ENCODE results near the gene KIAA1217.
"Not testable (repeated sequence)": the region's sequence is repeated elsewhere in the genome, so short reads cannot be mapped to it uniquely, and the experiment has no call there.

Gene KIAA1217

GRCh38 chr10:24475598-24475997, 266.7 kb downstream of the KIAA1217 start:
- no peak for DNase-seq

DNA sequence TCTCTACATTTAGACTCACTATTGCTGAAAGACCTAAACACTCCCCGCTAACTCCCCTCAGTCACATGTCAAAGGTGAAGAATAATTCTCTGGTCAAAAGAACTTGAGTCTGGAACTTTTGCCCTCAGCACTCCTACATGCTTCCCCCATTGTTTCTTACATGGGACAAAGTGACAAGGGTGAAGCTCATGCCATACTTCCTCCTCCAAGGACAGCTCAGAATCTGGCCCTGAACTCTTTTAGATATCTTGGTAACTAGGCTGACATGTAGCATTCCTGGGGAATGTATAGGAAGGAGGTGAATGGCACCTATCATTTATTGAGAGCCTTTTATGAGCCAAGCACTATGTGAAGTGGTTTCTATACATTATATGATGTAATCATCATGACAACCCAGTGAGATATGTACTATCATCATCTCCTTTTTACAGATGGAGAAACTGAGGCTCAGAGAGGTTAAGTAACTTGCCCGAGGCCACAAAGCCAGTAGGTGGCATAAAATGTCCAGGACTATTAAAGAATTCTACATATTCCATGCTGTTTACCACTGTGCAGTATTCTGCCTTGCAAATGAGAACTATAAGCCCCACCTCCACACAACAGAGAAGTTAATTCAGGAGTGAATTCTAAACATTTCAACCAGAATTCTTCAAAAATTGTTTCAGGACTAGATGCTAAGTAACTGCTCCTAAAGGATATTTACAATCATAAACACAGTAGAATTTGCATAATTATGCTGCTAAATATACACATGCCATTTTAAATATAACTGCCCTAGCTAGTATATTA, 268.2 kb downstream of the KIAA1217 start:
- no peak for DNase-seq

DNA sequence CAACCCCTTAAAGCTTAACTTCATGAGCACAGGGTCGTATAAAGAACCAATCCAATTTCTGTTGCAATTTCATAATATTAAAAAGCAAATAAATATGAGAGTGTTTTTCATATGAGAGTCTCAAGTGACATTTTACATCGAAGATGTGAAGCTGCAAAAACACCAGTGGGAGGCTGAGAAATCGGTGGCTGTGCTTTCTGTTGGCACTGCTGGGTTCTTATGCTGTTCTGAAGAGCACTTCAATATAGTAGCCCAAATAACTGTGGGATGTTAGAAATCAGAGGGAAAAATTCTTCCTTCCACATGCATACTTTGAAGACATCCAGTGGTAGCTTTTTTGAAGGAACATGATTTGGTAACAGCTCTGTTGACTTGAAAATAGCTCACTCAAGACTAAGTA, 269.0 kb downstream of the KIAA1217 start:
- no peak for DNase-seq

DNA sequence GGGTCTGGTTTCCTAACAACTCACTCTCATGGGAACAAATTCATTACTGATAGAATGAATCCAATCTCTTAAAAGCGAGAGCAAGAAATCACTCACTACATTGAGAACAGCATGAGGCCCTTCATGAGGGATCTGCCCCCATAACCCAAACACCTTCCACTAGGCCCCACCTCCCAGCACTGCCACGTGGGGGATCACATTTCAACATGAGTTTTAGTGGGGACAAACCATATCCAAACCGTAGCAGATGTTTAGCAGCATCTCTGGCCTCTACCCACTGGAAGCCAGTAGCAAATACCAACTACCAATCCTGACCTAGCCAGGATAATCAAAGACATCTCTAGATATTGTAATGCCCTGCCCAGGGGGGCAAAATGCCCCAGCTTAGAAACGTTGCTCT, 270.9 kb downstream of the KIAA1217 start:
- no peak for DNase-seq

DNA sequence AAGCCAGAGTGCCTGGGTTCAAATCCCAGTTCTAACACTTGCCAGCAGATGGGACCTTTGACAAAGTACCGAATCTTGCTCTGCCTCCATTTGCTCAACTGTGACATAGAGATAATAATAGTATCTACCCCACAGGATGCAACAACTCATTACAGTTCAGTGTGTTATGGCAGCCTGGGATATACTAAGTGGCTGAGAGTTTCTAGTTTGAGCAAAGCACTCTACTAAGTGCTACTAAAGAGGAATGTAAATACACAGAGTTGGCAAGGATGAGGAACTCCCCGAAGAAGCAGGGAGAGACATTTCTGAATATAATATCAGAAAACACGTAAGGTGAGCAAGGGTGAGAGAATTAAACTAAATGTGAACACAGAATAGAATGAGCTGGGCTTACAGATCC, 271.5 kb downstream of the KIAA1217 start:
- DNase-seq: no peak

GRCh38 chr10:24481241-24481640, 272.3 kb downstream of the KIAA1217 start:
- DNase-seq: no peak

DNA sequence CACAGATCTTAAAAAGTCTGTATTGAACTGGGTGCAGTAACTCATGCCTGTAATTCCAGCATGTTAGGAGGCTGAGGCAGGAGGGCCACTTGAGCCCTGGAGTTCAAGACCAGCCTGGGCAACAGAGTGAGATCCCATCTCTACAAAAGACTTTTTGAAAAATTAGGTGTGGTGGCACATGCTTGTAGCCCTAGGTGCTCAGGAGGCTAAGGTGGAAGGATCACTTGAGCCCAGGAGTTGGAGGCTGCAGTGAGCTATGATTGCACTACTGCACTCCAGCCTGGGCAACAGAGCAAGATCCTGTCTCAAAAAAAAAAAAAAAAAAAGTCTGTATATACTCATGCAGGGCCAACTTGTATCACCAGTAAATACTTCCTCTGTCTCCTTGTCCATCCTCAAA, 273.8 kb downstream of the KIAA1217 start:
- not testable (repeated sequence) for DNase-seq

- DNase-seq: peak; percentile 5 to 19
These were observed 274.8 kb downstream of the KIAA1217 start for GRCh38 chr10:24483701-24484100.

- no peak for DNase-seq
These were observed 275.8 kb downstream of the KIAA1217 start for GRCh38 chr10:24484771-24485170.

GRCh38 chr10:24485304-24485703, 276.4 kb downstream of the KIAA1217 start:
- DNase-seq: no peak

DNA sequence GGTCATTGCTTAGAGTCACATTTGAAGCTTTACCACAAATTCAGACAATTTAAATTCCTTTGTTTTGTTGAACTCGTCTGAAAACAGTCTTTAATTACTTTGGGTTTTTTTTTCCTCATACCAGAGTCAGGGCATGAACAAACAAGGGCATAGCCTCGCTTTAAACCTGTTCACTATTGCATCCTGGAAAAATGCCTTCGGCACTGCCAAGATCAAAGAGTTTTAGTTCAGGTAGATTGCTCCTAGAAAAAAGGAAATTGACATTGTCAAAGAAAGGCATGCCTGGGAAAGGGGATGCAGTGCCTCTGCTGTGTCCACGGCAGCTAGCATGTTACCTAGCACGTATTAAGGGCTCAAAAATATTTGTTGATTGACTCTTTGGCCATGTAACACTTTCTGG, 279.7 kb downstream of the KIAA1217 start:
- DNase-seq: no peak

GRCh38 chr10:24493165-24493564, 284.2 kb downstream of the KIAA1217 start:
- DNase-seq: no peak

- DNase-seq: no peak
These were observed 285.3 kb downstream of the KIAA1217 start for GRCh38 chr10:24494236-24494635.

- DNase-seq: no peak
These were observed 285.8 kb downstream of the KIAA1217 start for GRCh38 chr10:24494777-24495176.

DNA sequence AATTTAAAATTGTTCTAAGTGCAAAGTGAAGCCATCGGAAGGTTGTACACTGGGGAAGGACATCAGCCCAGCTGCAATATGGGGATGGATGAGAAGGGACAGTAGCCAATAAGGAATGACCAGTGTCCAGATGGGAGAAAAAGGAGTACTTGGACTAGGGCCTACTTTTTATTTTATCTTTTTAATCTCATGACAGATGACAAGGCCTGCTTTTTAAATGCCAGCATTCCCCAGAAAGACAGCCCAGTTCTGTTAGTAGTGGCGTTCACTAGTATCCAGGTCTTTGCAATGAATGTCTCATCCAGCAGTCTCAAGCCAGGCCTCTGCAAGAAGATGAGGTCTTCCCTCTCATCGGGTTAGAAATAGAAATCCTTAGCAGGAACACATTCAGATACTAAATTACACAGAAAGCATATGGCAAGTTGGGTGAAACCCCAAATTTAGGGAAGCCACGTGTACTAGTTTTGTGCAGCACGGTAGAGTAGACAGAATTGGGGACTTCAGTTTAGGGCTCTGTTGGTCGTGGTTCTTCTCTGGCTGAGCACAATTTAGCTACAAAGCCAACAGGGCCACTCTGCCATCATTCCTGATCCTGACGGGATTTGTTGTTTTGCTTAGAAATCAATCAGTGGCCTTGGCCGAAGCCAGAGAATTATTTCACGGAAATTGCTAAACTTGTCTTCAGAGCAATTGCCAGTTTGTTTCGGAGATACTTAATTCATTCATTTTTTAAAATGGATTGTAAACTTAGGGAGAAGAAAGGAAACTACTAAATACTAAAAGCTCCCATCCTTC, 286.9 kb downstream of the KIAA1217 start:
- DNase-seq: no peak

DNA sequence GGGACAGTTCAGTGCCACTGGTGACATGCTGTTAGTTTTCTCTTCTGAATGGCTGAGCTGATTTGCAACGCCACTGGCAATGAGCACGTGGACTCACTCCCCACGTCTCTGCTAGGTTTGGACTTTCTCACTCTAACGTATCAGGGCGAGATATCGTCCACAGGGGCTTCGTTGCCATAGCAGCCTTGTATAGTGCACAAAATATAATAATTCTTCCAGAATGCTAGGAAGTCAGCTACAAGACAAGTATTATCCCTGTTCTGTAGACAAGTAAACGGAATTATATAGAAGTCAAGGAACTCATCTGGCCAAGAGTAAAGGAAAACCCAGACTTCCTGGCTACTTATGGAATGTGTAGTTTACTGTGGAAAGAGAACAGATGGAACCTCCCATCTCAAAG, 288.0 kb downstream of the KIAA1217 start:
- DNase-seq: no peak

DNA sequence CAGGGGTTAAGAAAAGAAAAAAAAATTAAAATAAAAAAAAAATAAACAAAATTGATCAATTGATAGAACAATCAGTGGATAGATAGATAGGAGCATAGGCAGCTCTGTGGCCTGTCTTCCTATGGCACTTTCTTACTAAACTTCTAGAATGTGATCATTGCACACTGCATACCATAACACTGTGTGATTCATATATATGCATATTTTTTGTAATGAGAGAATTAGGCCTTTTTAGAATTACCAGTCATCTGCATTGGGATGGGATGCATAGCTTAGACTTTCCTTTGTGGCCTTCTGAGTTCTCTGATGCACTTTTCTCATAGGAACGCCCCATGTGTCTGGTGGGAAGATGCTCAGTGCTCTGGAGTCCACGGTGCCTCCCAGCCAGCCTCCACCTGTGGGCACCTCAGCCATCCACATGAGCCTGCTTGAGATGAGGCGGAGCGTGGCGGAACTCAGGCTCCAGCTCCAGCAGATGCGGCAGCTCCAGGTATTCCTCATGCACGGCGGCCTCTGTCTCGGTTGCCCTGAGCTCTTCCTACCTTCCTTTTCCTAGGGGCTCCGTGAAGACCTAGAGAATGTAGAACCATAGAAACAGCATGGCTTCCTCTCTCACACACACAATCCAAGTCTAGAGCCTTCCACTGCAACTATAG, 292.2 kb downstream of the KIAA1217 start:
- DNase-seq: no peak

- DNase-seq: no peak
These were observed 293.1 kb downstream of the KIAA1217 start for GRCh38 chr10:24502006-24502405.

- no peak for DNase-seq
These were observed 294.0 kb downstream of the KIAA1217 start for GRCh38 chr10:24502801-24503460.

DNA sequence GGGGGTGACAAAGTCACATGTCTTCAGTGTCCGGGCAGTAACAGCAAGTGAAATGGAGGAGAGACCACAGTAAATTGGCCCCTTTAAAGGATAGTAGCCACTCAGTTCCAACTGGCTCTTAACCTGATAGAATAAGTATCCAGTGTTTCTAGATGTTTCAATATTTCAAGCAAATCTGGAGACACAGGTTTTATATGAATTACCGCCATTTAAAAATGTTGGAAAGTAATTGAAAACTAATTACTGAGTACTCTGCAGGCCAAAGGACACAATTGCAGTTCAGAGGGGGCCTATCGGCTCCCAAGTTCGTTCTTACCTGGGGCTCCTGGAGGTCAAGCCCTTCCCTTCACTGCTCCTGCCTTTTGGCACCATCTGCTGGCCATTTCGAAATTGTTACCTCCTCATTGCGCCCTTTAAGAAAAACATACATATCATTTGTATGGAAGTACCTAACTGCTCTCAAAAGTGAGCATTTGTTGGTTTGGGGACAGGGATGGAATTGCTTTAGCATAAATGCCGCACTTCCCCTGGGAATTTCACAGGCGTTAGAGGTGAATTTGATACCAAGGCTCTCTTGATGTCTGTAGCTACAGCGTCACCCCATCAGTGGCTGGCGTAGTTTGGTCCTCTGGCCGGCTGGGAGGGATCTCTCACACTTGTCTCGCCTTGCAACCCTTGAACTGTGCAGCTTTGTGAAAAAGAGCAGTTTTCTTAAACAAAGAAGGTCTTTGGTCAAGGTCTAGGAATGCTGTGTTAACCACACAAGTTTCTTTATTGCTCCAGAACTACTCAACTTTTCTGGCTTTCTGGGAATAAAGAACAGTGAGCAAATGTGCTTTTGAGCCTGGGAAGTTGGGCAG, 294.8 kb downstream of the KIAA1217 start:
- peak; percentile 38 to 43 for DNase-seq

DNA sequence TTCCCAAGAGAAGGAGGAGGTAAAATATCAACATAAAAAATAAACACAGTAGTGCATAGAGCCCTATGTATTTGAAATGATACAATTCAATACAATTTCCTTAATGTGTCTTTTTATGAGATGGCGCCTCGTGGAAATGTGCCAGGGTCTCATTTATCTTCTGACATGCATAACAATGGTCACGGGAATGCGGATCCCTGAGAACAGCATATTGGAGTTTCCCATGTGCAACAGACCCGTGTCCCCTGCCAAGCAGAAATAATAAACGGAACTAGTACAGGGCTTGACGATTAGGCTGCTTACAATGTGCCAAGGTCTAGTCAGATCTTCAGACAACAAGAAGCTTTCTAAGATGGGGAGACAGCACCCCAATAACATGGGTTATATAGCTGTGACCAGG, 296.8 kb downstream of the KIAA1217 start:
- no peak for DNase-seq

DNA sequence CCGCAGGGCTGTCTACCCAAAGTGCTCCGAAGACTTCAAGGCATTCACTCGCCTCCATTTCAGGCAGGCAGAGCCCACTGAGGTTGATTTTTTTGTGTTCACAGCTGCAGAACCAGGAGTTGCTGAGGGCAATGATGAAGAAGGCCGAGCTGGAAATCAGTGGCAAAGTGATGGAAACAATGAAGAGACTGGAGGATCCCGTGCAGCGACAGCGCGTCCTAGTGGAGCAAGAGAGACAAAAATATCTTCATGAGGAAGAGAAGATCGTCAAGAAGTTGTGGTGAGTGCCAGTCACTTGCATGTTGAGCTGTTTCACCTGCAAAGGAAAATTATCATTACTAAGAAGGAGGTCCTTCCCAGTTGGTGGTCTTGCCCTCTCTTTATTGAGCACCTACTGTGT, 304.2 kb downstream of the KIAA1217 start:
- DNase-seq: no peak

Measured in stimulated activated CD4-positive, alpha-beta T cell treated with anti-CD3 and anti-CD28 coated beads, Interleukin-2, amount 100 ng/mL, for 24 hours (primary cell).